Stimulated activated CD8-positive, alpha-beta memory T cell treated with anti-CD3 and anti-CD28 coated beads, Interleukin-15, amount 100 ng/mL, for 24 hours (primary cell): ENCODE data around the gene TOM1L2.
A peak's percentile ranks its signal among the peaks of the same experiment; 100 is the strongest.
"Not testable (repeated sequence)": the region's sequence is repeated elsewhere in the genome, so short reads cannot be mapped to it uniquely, and the experiment has no call there.

Experiments
- DNase-seq: peaks from one replicate; pipeline ENCODE4 v3.0.0-alpha.2; 2020; ENCODE audit warnings: low read depth

TOM1L2 gene

GRCh38 chr17:17816831-17817551 lies 155.2 kb downstream of the TOM1L2 start:
- no peak for DNase-seq

- no peak for DNase-seq
Measured at GRCh38 chr17:17816240-17816814, 155.9 kb downstream of the TOM1L2 start.

- DNase-seq = no peak
Measured at GRCh38 chr17:17815436-17816200, 156.6 kb downstream of the TOM1L2 start.

GRCh38 chr17:17815062-17815406 lies 157.2 kb downstream of the TOM1L2 start:
- DNase-seq = no peak

- no peak for DNase-seq
Measured at GRCh38 chr17:17814162-17815061, 157.8 kb downstream of the TOM1L2 start.

- DNase-seq = no peak
Measured at GRCh38 chr17:17813725-17814095, 158.5 kb downstream of the TOM1L2 start.

GRCh38 chr17:17813055-17813724 lies 159.0 kb downstream of the TOM1L2 start:
- no peak for DNase-seq

GRCh38 chr17:17812211-17813054 lies 159.8 kb downstream of the TOM1L2 start:
- DNase-seq = peak; percentile 52

- no peak for DNase-seq
Measured at GRCh38 chr17:17811381-17812210, 160.6 kb downstream of the TOM1L2 start.

- no peak for DNase-seq
Measured at GRCh38 chr17:17810895-17811248, 161.3 kb downstream of the TOM1L2 start.

- no peak for DNase-seq
Measured at GRCh38 chr17:17810084-17810894, 161.9 kb downstream of the TOM1L2 start.

- DNase-seq = no peak
Measured at GRCh38 chr17:17809531-17810083, 162.6 kb downstream of the TOM1L2 start.

- DNase-seq = no peak
Measured at GRCh38 chr17:17808706-17809432, 163.3 kb downstream of the TOM1L2 start.

GRCh38 chr17:17808200-17808599 lies 164.0 kb downstream of the TOM1L2 start:
- not testable (repeated sequence) for DNase-seq

- DNase-seq = no peak
Measured at GRCh38 chr17:17807440-17807839, 164.8 kb downstream of the TOM1L2 start.

GRCh38 chr17:17806611-17807274 lies 165.5 kb downstream of the TOM1L2 start:
- no peak for DNase-seq

- DNase-seq = no peak
Measured at GRCh38 chr17:17806035-17806434, 166.2 kb downstream of the TOM1L2 start.
